GM19468 (cell line): ENCODE results near the gene CALR.
A peak's percentile ranks its signal among the peaks of the same experiment; 100 is the strongest.

ENCODE experiments used
- ATAC-seq: cut with Tn5 transposase; IDR thresholded peaks from one replicate; pipeline ENCODE4 v1.9.1; 2021; ENCODE audit warnings: mild to moderate bottlenecking, moderate library complexity, moderate number of reproducible peaks; ENCODE audit not compliant: unreplicated experiment; ENCODE audit errors: extremely low read depth

Gene CALR

DNA sequence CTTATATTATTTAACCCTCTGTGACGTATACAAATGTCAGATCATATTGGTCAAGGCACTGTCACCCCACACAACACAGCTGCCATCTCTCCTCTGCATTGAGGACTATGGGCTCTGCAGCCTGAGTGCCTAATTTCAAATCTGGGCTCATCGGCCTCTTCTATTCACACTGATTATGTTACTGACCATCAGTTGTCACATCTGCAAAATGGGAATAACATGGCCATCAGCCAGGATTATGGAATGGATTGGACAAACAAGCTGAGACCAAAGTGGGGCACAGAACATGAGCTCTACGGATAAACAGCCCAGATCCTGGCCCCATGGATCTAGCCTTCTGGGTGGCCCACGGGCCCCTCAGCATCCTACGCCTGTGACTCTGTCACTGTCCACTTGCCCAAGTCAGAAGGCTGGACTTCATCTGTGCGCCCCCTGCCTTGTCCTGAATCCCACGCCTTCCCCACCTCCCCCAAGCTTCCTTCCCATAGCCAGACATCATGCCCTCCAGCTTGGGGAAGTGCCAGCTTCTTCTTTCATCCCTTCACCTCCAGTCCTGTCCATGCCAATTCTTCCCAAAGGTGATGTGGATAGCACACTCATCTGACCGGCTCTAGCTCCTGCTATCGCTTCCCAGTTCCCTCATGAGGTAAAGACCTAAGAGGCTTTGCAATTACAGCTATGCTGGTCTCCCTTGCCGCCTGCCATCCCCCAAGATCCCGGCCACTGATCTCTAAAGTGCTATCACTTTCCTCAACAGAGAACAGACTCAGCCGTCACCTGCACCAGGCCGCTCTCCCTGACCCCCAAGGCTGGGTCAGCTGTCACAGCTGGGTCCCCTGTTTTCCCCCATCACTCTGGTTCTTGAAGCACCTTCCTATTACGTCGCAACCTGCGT, 5.8 kb upstream of the CALR start:
- ATAC-seq = no peak

DNA sequence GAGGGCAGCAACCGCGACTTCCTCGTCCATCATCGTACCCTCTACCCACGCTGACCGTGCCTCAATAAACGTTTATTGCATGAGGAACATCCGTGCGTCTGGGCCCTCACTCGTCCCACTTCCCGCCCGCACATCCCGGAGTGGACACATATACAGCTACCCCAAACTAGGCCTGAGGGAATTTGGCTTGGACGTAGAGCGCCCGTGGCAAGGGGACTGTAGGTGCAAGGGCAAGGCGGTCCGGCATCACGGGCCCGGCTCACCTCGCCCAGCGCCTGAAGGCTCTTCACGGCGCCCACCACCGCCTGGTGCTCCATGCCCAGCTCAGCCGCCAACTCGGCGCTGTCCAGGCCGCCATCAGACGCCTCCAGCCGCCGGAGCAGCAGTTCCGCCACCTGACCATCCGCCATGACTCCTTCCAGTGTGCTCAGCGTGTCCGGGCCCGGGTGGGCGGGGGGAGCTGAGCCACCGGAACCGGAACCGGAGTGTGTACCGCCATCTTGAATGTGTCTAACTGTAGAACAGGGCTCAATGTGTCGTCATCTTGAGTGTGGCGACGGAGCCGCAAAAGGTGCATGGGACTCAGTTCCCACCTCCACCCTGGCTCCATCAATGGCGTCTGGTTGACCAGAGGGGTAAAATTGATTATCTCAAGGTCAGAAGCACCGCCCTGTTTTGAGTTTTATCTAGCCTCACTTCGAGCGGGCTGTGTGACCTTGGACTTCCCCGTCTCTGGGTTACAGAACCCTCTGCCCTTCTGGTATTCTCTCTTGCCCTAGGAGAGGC, 4.9 kb upstream of the CALR start, which contains the start of gene FARSA:
Gene FARSA (minus strand): TSS at position 425 of the 786 bp plus-strand sequence. CDS start 15 bp downstream, at position 410.
- ATAC-seq = no peak

DNA sequence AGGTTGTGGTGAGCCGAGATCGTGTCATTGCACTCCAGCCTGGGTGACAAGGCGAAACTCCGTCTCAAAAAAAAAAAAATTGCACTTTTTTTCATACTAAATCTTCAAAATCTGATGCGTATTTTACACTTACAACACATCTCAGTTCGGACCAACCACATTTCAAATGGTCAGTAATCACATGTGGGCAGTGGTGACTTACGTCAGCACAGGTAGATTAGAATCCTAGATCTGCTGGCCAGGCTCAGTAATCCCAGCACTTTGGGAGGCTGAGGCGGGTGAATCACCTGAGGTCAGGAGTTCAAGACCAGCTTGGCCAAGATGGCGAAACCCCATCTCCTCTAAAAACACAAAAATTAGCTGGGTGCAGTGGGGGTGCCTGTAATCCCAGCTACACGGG, 3.3 kb upstream of the CALR start:
- no peak for ATAC-seq

DNA sequence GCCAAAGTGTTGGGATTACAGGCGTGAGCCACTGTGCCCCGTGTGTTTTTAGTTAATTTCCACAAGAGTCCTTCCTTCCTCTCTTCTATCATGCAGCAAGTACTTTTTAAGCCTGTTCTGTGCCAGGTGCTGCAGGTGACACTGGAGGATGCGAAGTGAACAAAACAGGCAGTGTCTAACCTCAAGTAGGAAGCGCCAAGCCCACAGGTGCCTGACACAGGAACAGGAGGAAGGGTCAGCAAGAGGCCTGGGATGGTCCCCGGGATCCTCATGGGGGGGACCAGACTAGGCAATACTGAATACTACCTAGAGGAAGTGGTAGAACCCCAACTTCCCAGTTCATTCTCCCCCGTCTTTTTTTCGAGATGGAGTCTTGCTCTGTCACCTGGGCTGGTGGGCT, 1.8 kb upstream of the CALR start:
- ATAC-seq = no peak

DNA sequence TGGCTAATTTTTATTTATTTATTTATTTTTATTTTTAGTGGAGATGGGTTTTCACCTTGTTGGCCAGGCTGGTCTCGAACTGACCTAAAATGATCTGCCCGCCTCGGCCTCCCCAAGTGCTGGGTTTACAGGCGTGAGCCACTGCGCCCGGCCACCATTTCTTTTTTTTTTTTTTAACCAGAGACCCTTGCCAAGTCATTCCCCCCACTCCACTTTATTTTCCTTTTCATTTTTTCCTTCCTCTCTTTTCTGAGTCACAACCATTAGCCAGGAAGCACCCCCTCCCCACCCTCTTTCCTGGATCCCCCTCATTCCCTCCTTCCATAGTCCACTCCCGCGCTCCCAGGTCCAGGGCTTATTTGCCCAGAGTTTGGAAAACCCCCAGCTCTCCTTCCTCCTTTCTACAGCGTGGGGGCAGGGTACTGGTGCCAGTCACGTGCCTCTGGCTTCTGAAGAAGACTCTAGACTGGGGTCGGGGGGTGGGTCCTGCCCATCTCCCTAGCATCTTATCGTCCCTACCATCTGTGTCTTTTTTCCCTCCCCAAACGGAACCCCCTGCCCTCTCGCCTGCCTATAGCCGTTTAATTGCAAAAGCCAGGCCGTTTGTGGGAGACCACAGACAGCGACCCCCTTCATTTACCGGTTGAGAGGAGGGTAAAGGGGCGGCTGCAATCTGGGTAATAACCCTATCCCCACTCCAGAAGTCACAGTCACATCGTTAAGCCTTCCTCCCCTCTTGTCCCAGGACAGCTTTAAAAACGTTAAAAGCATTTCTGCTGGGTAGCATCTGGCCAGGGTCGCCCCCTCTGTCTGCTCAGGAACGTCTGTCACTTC, 1.1 kb upstream of the CALR start:
- ATAC-seq = no peak

DNA sequence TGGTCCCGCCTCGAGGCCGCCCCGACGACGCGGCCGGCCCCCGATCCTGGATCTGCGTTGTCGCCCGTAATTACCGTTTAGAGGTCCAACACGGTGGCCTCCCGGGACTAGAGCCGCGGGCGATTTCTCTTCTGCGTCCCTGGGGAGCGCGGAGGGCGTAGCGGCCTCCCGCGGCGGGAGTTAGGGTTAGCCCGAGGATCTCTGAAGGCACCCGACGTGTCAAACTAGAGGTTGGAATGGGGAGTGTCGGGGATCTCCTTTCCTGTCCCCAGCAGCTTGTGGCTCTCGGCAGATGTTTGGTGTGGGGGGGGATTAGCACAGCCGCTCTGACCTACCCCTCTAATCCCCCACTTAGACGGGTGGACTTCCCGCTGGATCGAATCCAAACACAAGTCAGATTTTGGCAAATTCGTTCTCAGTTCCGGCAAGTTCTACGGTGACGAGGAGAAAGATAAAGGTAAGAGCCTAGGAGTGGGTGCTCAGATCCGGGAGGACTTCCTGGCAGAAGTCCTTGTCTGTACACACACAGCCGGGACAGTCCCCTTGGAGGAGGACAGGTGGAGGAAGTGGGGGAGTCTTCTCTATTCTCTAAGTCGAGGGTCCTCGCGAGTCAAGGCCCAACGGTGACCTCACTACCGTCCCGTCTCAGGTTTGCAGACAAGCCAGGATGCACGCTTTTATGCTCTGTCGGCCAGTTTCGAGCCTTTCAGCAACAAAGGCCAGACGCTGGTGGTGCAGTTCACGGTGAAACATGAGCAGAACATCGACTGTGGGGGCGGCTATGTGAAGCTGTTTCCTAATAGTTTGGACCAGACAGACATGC, 581 bp downstream of the CALR start:
- no peak for ATAC-seq

DNA sequence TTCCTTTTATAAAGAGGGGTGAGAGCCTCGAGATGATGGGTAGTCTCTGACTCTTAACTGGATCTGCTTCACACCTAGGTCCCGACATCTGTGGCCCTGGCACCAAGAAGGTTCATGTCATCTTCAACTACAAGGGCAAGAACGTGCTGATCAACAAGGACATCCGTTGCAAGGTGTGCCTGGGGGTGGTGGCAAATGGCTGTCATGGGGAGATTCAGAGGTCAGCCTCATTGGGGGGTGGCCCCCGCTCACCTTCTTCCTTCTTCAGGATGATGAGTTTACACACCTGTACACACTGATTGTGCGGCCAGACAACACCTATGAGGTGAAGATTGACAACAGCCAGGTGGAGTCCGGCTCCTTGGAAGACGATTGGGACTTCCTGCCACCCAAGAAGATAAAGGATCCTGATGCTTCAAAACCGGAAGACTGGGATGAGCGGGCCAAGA, 1.6 kb downstream of the CALR start:
- no peak for ATAC-seq

DNA sequence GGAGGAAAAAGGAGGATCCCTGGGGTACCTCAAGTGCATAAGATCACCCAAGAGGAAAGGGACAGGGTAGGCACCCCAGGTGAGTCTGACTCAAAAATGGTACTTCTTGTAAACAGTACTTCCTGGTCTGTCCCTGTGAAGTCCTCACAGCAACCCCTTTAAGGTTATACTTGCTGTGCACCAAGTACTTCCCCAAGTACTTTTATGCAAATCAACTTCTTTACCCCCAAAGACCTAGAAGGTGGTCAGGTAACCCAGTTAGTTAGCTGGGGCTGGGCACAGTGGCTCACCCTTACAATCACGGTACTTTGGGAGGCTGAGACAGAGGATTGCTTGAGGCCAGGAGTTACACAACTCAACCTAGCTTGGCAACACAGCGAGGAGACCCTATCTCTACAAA, 2.5 kb downstream of the CALR start:
- no peak for ATAC-seq

GRCh38 chr19:12943437-12944044, 5.1 kb downstream of the CALR start:
- no peak for ATAC-seq

GRCh38 chr19:12944104-12944674, 5.8 kb downstream of the CALR start:
- ATAC-seq = no peak

- peak; percentile 78 for ATAC-seq
Measured at GRCh38 chr19:12945479-12946091, 7.2 kb downstream of the CALR start, which contains the start of gene RAD23A. TSS of gene RAD23A (plus strand) at chr19:12945862. CDS start at chr19:12945949, 87 bp downstream.

- ATAC-seq = no peak
Measured at GRCh38 chr19:12946092-12946721, 7.8 kb downstream of the CALR start.

- no peak for ATAC-seq
Measured at GRCh38 chr19:12946731-12947496, 8.5 kb downstream of the CALR start.

DNA sequence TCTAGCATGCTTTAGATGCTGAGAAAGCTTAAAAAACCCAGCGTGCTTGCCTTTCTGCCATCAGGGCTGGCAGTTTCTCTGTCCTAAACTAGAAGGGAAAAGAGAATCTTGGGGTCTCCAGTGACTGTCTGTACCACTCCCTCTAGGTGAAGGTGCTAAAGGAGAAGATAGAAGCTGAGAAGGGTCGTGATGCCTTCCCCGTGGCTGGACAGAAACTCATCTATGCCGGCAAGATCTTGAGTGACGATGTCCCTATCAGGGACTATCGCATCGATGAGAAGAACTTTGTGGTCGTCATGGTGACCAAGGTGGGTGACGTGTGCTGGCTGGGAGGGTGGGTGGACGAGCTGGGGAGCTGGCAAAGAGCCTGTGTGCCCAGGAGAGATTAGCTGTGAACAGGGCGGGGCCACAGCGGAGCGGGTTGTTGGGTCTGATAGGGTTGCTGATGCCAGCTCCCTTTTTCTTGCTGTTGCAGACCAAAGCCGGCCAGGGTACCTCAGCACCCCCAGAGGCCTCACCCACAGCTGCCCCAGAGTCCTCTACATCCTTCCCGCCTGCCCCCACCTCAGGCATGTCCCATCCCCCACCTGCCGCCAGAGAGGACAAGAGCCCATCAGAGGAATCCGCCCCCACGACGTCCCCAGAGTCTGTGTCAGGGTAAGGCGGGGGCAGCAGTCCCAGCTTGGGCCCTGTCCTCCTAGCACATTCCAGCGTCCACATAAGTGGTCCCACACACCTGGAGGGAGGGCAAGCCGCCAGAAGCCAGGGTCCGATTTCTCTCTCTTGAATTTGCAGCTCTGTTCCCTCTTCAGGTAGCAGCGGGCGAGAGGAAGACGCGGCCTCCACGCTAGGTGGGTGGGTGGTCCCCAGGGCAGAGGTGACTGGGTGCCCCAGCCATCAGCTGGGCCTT, 9.5 kb downstream of the CALR start:
- no peak for ATAC-seq

DNA sequence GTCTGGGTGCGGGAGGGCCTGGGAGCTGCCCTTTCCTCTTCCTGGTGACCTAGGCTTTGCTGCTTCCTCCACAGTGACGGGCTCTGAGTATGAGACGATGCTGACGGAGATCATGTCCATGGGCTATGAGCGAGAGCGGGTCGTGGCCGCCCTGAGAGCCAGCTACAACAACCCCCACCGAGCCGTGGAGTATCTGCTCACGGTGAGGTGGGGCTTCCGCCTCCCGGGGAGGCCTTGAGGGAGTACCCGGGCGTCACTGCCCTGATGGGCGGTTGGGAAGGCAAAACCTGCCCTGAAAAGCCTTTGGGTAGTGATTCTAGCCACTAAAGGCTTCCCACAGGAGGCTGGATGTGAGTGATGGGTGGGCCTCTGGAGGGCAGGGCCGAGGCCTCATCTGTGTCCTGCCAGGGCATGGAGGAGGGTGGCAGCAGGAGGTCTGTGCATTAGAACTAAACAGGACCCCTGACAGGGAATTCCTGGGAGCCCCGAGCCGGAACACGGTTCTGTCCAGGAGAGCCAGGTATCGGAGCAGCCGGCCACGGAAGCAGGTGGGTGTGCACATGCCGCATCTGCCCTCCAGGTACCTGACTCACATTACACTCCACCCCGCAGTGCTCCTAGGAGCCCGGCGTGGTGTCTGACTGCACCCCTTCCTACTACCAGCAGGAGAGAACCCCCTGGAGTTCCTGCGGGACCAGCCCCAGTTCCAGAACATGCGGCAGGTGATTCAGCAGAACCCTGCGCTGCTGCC, 10.4 kb downstream of the CALR start:
- no peak for ATAC-seq
